NOMO-1 treated with dmso at 0.1 percent for 144 hours (cell line): ENCODE data around the gene FAM118B.

ENCODE experiments used
- DNase-seq: peaks from one replicate; lab custom pipeline; 2025; ENCODE audit not compliant: unreplicated experiment; lab: John Stamatoyannopoulos, UW

Gene FAM118B

GRCh38 chr11:126268361-126268707 lies 56.8 kb downstream of the FAM118B start:
- DNase-seq: no peak

- peak; percentile 98 for DNase-seq
Measured at GRCh38 chr11:126268708-126269579, 57.4 kb downstream of the FAM118B start, which contains the start of the genes FOXRED1 and SRPRA. Gene FOXRED1 (plus strand): TSS chr11:126269154. CDS start chr11:126269207, 53 bp downstream. Gene SRPRA (minus strand): TSS chr11:126268895. CDS start chr11:126268804, 91 bp downstream.

- DNase-seq: no peak
Measured at GRCh38 chr11:126277322-126277721, 65.7 kb downstream of the FAM118B start.

DNA sequence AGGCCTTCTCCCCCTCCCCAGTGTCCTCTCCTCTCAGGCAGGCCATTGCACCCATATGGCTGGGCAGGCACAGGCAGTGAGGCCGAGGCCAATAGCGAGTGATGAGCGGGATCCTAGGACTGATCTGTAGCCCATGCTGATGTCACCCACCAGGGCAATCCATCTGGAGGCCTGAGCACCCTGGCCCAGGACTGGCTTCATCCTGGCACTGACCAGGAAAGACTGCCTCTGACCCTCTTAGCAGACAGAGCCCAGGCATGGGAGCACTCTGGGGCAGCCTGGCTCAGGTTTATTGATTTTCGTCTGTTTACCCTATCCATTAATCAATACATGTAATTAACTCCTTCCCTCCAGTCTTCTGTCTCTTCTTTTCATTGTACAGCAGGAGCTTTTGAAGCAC lies 66.2 kb downstream of the FAM118B start:
- DNase-seq: no peak

DNA sequence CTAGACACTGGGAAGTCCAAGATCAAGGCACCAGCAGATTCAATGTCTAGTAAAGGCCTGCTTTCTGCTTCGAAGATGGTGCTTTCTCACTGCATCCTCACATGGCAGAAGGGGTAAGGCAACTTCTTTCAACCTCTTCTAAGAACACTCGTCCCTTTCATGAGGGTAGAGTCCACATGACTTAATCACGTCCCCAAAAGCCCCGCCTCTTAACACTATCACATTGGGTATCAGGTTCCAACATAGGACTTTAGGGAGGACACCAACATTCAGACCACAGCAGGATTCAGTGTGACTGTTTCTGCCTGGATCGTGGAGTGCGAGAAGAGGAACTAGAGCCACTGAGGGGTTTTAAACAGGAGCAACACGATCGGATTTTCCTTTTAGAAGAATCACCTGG lies 67.6 kb downstream of the FAM118B start:
- DNase-seq: no peak

DNA sequence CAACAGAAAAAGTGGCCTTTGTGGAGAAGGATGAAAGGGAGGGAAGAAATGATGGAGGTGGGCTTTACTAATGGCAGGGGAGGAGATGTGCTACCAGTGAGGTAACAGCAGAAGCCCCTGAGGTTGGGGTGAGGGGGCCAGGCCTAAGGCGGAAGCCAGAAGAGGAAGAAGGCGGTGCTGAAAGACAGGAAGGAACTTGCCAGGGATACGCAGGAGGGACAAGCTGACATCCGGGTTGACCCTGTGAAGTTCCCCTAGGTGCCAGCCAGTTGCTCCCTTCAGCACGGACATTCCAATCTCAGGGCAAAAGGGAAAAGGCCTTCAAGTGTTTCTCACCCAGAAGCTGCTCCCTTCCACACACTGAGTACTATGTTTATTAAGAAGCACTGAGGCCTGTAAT lies 69.0 kb downstream of the FAM118B start:
- DNase-seq: peak; percentile 40

- no peak for DNase-seq
Measured at GRCh38 chr11:126281245-126281644, 69.7 kb downstream of the FAM118B start.

- DNase-seq: no peak
Measured at GRCh38 chr11:126281666-126282175, 70.1 kb downstream of the FAM118B start.

DNA sequence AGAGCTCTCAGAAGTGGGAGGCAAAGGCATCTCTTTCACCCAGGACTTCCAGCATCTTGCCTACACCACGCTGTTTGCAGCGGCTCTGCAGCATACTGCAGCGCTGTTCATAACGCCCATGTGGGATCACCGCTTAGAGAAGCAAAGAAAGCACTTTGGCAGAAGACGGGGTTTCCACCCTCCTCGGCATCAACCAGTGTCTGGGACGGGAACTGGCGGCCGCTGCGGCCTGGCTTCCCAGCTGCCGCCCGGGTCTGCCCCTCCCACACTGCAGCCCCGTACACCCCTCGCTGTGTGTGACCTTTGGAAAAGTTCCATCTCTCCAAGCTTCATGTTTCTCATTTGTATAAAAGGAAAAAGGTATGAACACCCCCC lies 70.8 kb downstream of the FAM118B start:
- DNase-seq: no peak

- DNase-seq: peak; percentile 65
Measured at GRCh38 chr11:126282736-126283591, 71.4 kb downstream of the FAM118B start, which contains the start of gene TIRAP. Gene TIRAP (plus strand): TSS chr11:126283093. CDS start chr11:126290895, 7,802 bp downstream.

DNA sequence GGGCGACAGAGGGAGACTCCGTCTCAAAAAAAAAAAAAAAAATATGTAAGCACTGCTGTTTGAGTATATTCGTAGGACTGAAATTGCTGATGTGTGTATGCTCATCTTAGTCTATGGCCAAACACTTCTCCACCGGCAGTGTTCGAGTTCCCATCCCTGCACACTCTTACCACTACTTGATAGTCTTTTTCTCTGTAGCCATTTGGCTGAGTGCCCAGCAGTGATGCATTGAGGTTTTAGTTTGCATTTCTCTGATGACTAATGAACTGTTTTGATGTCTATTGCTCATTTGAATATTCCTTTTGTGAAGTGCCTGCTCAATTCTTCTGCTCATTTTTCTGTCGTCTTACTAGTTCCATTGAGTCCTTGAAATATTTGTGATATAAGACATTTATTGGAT lies 73.2 kb downstream of the FAM118B start:
- no peak for DNase-seq

- DNase-seq: no peak
Measured at GRCh38 chr11:126288237-126288636, 76.7 kb downstream of the FAM118B start.

- DNase-seq: no peak
Measured at GRCh38 chr11:126290887-126291286, 79.3 kb downstream of the FAM118B start.

DNA sequence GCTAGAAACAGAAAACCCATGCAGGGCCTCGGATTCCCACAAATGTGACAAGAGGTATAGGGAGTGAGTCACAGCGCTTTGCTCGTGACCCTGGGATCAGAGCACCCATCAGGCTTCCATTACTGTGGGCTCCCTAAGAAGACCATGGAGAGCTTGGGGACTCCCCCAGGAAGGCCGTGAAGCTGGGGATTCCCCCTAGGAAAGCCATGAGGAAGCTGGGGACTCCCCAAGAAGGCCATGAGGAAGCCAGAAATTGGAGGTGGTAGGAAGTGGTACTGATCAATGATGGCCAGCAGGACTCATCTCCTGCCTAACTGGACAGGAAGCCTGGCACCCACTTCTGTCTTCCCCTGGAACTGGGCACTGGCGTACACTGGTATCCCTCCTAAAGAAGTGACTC lies 82.1 kb downstream of the FAM118B start:
- no peak for DNase-seq

GRCh38 chr11:126297004-126297403 lies 85.4 kb downstream of the FAM118B start:
- no peak for DNase-seq

DNA sequence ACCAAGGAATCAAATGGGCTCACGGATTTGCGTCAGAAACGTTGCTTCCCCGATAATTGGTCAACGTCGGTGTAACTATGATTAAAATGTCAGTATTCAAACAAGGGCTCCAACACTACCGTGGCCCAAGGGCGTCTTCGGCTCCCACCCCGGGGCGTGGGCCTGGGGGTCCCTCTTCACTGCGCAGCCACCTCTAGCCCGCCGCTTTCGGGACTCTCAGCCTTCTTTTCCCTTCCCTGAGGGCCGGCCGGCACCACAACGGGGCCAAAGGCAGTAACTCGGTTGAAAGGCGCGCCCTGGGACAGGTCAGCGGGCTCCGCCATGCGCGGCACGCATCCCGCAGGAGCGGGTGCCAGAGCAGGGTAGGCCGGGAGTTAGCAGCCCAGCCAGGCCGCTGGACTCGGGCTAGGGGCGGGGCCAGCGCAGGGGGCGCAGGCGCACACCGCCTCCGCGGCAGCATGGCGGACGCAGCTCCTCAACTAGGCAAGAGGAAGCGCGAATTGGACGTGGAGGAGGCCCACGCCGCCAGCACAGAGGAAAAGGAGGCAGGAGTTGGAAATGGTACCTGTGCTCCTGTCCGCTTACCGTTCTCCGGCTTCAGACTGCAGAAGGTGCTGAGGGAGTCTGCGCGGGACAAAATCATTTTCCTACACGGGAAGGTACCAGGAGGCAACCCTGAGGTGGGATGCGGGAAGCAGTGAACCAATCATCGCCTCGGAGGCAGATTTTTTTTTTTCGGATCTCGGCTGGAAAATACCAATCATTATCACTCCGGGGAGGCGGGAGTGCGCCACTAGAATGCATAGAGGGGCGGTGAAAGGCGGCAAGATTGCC lies 92.3 kb downstream of the FAM118B start, which contains the start of gene DCPS:
TSS of gene DCPS (plus strand) at position 438 of the 834 bp plus-strand sequence. CDS start at position 459, 21 bp downstream.
- DNase-seq: peak; percentile 80

- DNase-seq: no peak
Measured at GRCh38 chr11:126304457-126305075, 93.0 kb downstream of the FAM118B start.

GRCh38 chr11:126305699-126306098 lies 94.1 kb downstream of the FAM118B start:
- DNase-seq: no peak

- peak; percentile 63 for DNase-seq
Measured at GRCh38 chr11:126307706-126308105, 96.1 kb downstream of the FAM118B start.

GRCh38 chr11:126308271-126308671 lies 96.7 kb downstream of the FAM118B start:
- DNase-seq: no peak
